H1 (cell line): ENCODE data around the gene MPEG1. TPM values are rescaled to one million over a fixed set of nuclear protein-coding genes. Genes with fewer than 3 reads are reported as not detected.
A peak's percentile ranks its signal among the peaks of the same experiment; 100 is the strongest.

Source experiments
- CTCF ChIA-PET: fragments of 300-600 bp; sonication (Branson Sonifier 250); formaldehyde crosslinking; loops from one replicate; lab custom pipeline; 2021; ENCODE audit not compliant: partially characterized antibody; lab: Charles Lee
- POLR2A ChIA-PET: fragments of 300-600 bp; sonication (Branson Sonifier 250); formaldehyde crosslinking; loops from one replicate; lab custom pipeline; 2021; ENCODE audit warnings: inconsistent platforms; ENCODE audit not compliant: partially characterized antibody; lab: Charles Lee
- DNase-seq, 2 experiments: peaks; one replicate each; pipeline versions ENCODE4 v3.0.0 to v3.0.0-alpha.2; 2010 to 2022; ENCODE audit warnings: low spot score in 2 of 2, low read depth in 1 of 2, mixed read lengths in 1 of 2
- FAIRE-seq: peaks from 2 replicates; lab custom pipeline; 2011; peaks lifted over from hg19 to GRCh38; lab: Jason Lieb, UNC
- H2AFZ ChIP-seq: 2 replicates; pipeline ENCODE4 v1.8.1; 2012; ENCODE audit warnings: low read length, inconsistent platforms
- H2AK5ac ChIP-seq: 2 replicates; pipeline ENCODE4 v1.6.1; 2013; ENCODE audit warnings: low read depth, low read length
- H2BK120ac ChIP-seq: replicated peaks from 2 replicates; pipeline ENCODE3; 2013; ENCODE audit warnings: low read depth, low read length, inconsistent platforms
- H2BK12ac ChIP-seq: 2 replicates; pipeline ENCODE4 v1.6.1; 2013; ENCODE audit warnings: low read depth, low read length
- H2BK15ac ChIP-seq: 2 replicates; pipeline ENCODE4 v1.6.1; 2013; ENCODE audit warnings: low read length
- H2BK20ac ChIP-seq: 2 replicates; pipeline ENCODE4 v1.6.1; 2013; ENCODE audit warnings: low read length
- H2BK5ac ChIP-seq: 2 replicates; pipeline ENCODE4 v1.6.1; 2013; ENCODE audit warnings: low read depth, low read length
- H3K14ac ChIP-seq: 2 replicates; pipeline ENCODE4 v1.6.1; 2013; ENCODE audit warnings: inconsistent platforms; ENCODE audit not compliant: insufficient read length
- H3K18ac ChIP-seq: 2 replicates; pipeline ENCODE4 v1.6.1; 2013; ENCODE audit warnings: low read length; ENCODE audit errors: extremely low read depth
- H3K23ac ChIP-seq: 2 replicates; pipeline ENCODE4 v1.6.1; 2013; ENCODE audit warnings: inconsistent platforms; ENCODE audit not compliant: insufficient read length
- H3K23me2 ChIP-seq: 2 replicates; pipeline ENCODE4 v1.6.1; 2013; ENCODE audit warnings: low read depth, low read length
- H3K27ac ChIP-seq: 2 replicates; pipeline ENCODE4 v1.6.1; 2011; ENCODE audit warnings: low read depth, low read length, inconsistent platforms
- H3K27me3 ChIP-seq, 4 experiments: replicated peaks in 1 of 4; 1 replicate in 1 of 4; 2 replicates in 3 of 4; pipeline versions ENCODE4 v1.6.1 to v1.8.1; 2011 to 2013; ENCODE audit warnings: low read length in 3 of 4, mild to moderate bottlenecking in 3 of 4, inconsistent platforms in 2 of 4, mixed read lengths in 2 of 4, moderate library complexity in 1 of 4; ENCODE audit not compliant: control insufficient read depth in 3 of 4, insufficient read depth in 3 of 4; ENCODE audit errors: extremely low read depth in 1 of 4
- H3K36me3 ChIP-seq, 4 experiments: 2 replicates each; pipeline versions ENCODE4 v1.6.1 to v1.8.1; 2011 to 2013; ENCODE audit warnings: mild to moderate bottlenecking in 4 of 4, low read length in 3 of 4, moderate library complexity in 2 of 4, control low read depth in 1 of 4, inconsistent platforms in 1 of 4; ENCODE audit not compliant: insufficient read depth in 4 of 4, control insufficient read depth in 2 of 4
- H3K4ac ChIP-seq: replicated peaks from 2 replicates; pipeline ENCODE3; 2013; ENCODE audit warnings: low read length, low read depth, mixed read lengths, inconsistent platforms; ENCODE audit not compliant: insufficient read length
- H3K4me1 ChIP-seq, 4 experiments: replicated peaks in 1 of 4; 1 replicate in 1 of 4; 2 replicates in 3 of 4; pipeline versions ENCODE4 v1.6.1 to v1.8.1; 2011 to 2013; ENCODE audit warnings: low read length in 3 of 4, inconsistent platforms in 2 of 4, mixed read lengths in 1 of 4; ENCODE audit not compliant: insufficient read depth in 4 of 4, control insufficient read depth in 3 of 4
- H3K4me2 ChIP-seq, 2 experiments: 2 replicates each; pipeline versions ENCODE4 v1.6.1 to v1.8.1; 2011 to 2013; ENCODE audit warnings: low read depth in 2 of 2, low read length in 2 of 2, control low read depth in 1 of 2, inconsistent platforms in 1 of 2, mild to moderate bottlenecking in 1 of 2; ENCODE audit not compliant: insufficient read depth in 1 of 2
- H3K4me3 ChIP-seq, 4 experiments: fragments of 200-600, 300-600 bp in 1 of 4; sonication (generic), shearing (Covaris generic), sonication (Bioruptor Twin) in 1 of 4; 2 replicates each; pipeline versions ENCODE4 v1.5.1 to v1.8.1; 2011 to 2016; ENCODE audit warnings: low read length in 4 of 4, low read depth in 3 of 4, control low read depth in 2 of 4, inconsistent platforms in 2 of 4, mild to moderate bottlenecking in 2 of 4, mixed read lengths in 1 of 4, moderate library complexity in 1 of 4; ENCODE audit not compliant: insufficient read depth in 2 of 4; ENCODE audit errors: extremely low read depth in 1 of 4
- H3K56ac ChIP-seq: replicated peaks from 2 replicates; pipeline ENCODE3; 2013; ENCODE audit warnings: low read depth, mild to moderate bottlenecking, mixed read lengths, low read length, inconsistent platforms; ENCODE audit not compliant: insufficient read length
- H3K79me1 ChIP-seq: 2 replicates; pipeline ENCODE4 v1.6.1; 2013; ENCODE audit warnings: low read depth, low read length, control low read depth
- H3K79me2 ChIP-seq, 2 experiments: 2 replicates each; pipeline versions ENCODE4 v1.6.1 to v1.8.1; 2012 to 2013; ENCODE audit warnings: low read length in 2 of 2, mild to moderate bottlenecking in 2 of 2, inconsistent platforms in 1 of 2; ENCODE audit not compliant: insufficient read depth in 2 of 2, control insufficient read depth in 1 of 2
- H3K9ac ChIP-seq, 4 experiments: replicated peaks in 1 of 4; 1 replicate in 1 of 4; 2 replicates in 3 of 4; pipeline versions ENCODE4 v1.6.1 to v1.8.1; 2011 to 2013; ENCODE audit warnings: low read depth in 3 of 4, low read length in 3 of 4, control low read depth in 2 of 4, mild to moderate bottlenecking in 2 of 4, moderate library complexity in 2 of 4, inconsistent platforms in 1 of 4; ENCODE audit errors: extremely low read depth in 1 of 4
- H3K9me3 ChIP-seq, 2 experiments: 2 replicates each; pipeline versions ENCODE4 v1.6.1 to v1.8.1; 2012 to 2013; ENCODE audit warnings: mild to moderate bottlenecking in 2 of 2, moderate library complexity in 2 of 2, control low read depth in 1 of 2, inconsistent platforms in 1 of 2, low read depth in 1 of 2, low read length in 1 of 2, mixed read lengths in 1 of 2; ENCODE audit not compliant: insufficient read depth in 2 of 2
- H4K20me1 ChIP-seq, 2 experiments: replicated peaks in 1 of 2; 2 replicates each; pipeline versions ENCODE3 to v1.8.1; 2011 to 2013; ENCODE audit warnings: inconsistent platforms in 2 of 2, low read length in 2 of 2, mild to moderate bottlenecking in 1 of 2; ENCODE audit not compliant: insufficient read depth in 2 of 2, control insufficient read depth in 1 of 2
- H4K5ac ChIP-seq: 2 replicates; pipeline ENCODE4 v1.6.1; 2013; ENCODE audit warnings: low read length, low read depth, mixed read lengths, inconsistent platforms; ENCODE audit not compliant: insufficient read length
- H4K8ac ChIP-seq: 2 replicates; pipeline ENCODE4 v1.8.0; 2013; ENCODE audit warnings: mild to moderate bottlenecking, moderate library complexity, low read length, inconsistent platforms; ENCODE audit not compliant: insufficient read depth; ENCODE audit errors: extremely low read depth
- H4K91ac ChIP-seq: replicated peaks from 2 replicates; pipeline ENCODE3; 2013; ENCODE audit warnings: low read length, mixed read lengths, inconsistent platforms; ENCODE audit not compliant: insufficient read length
- BRCA1 ChIP-seq: IDR thresholded peaks from 2 replicates; pipeline ENCODE4 v1.6.1; 2012; ENCODE audit warnings: low read depth, low read length, improper control_type of control experiment
- CHD1 ChIP-seq: IDR thresholded peaks from 2 replicates; pipeline ENCODE4 v1.6.1; 2012; ENCODE audit warnings: low read depth, low read length, improper control_type of control experiment
- CTCF ChIP-seq, 3 experiments: IDR thresholded peaks; 1 replicate in 2 of 3; 2 replicates in 1 of 3; pipeline versions ENCODE4 v1.5.1 to v1.6.1; 2011; ENCODE audit warnings: low read length in 3 of 3, mild to moderate bottlenecking in 3 of 3, inconsistent platforms in 2 of 3, low read depth in 1 of 3, moderate library complexity in 1 of 3; ENCODE audit not compliant: insufficient read depth in 1 of 3; ENCODE audit errors: control extremely low read depth in 1 of 3
- GTF2F1 ChIP-seq: IDR thresholded peaks from 2 replicates; pipeline ENCODE4 v1.6.1; 2012; ENCODE audit warnings: low read depth, low read length, improper control_type of control experiment, borderline replicate concordance
- HDAC6 ChIP-seq: IDR thresholded peaks from one replicate; pipeline ENCODE4 v1.7.1; 2012; ENCODE audit warnings: low read depth, mild to moderate bottlenecking, inconsistent platforms, low read length, moderate library complexity
- KDM1A ChIP-seq: fragments of 200-600, 300-600 bp; sonication (generic); IDR thresholded peaks from 2 replicates; pipeline ENCODE4 v1.7.1; 2016; ENCODE audit warnings: mild to moderate bottlenecking, low read length, borderline replicate concordance
- NRF1 ChIP-seq: IDR thresholded peaks from 2 replicates; pipeline ENCODE4 v1.6.1; 2011; ENCODE audit warnings: mild to moderate bottlenecking, low read depth, low read length, improper control_type of control experiment
- SUZ12 ChIP-seq: fragments of 200-600 bp; sonication (generic); IDR thresholded peaks from 2 replicates; pipeline ENCODE4 v1.6.1; 2012; ENCODE audit warnings: mild to moderate bottlenecking, inconsistent platforms, low read length, moderate library complexity, mixed read lengths
- TAF7 ChIP-seq: optimal IDR thresholded peaks from 2 replicates; pipeline ENCODE3; 2011; ENCODE audit warnings: low read depth, mild to moderate bottlenecking, inconsistent platforms, low read length, moderate library complexity, borderline replicate concordance
- whole genome bisulfite sequencing, 2 experiments: shearing (Covaris generic) in 1 of 2; methylation state at CpG; one replicate each; pipeline versions ENCODE4 v1.1.6 to v1.1.7; 2013 to 2015; ENCODE audit warnings: low lambda C conversion rate in 2 of 2, mixed read lengths in 2 of 2, inconsistent platforms in 1 of 2, low coverage in 1 of 2, missing lambda C conversion rate in 1 of 2; ENCODE audit not compliant: insufficient replicate concordance in 2 of 2, insufficient coverage in 1 of 2, insufficient read length in 1 of 2; ENCODE audit errors: extremely low coverage in 1 of 2, missing lambda C conversion rate in 1 of 2; 5-methylcytosine and 5-hydroxymethylcytosine counted together
- polyA plus RNA-seq, 7 experiments: library from polyadenylated mRNA; depleted of rRNA in 3 of 7; stranded (reverse) in 5 of 7; unstranded in 2 of 7; fragments of >200 nt in 5 of 7; fragments of 200-250 nt in 2 of 7; gene quantifications; 1 replicate in 5 of 7; 2 replicates in 1 of 7; 4 replicates in 1 of 7; pipeline versions ENCODE4 v1.2.1 to v1.2.3, GENCODE V29; 2011 to 2013; ENCODE audit warnings: missing spikeins in 2 of 7, mixed read lengths in 2 of 7
- total RNA-seq: library from RNA; stranded (reverse); fragmentation: NEBNext Ultra II Directional; extraction: Animal tissue kit (Norgen Biotek cat#: 25700); gene quantifications from 2 replicates; pipeline ENCODE4 v1.2.1, GENCODE V29; 2021

The MPEG1 gene
- total and polyA plus RNA-seq, 2 of the 8 experiments (the other 6 are each of a cell fraction or from before 2014, with no cell fraction given): not detected

DNA sequence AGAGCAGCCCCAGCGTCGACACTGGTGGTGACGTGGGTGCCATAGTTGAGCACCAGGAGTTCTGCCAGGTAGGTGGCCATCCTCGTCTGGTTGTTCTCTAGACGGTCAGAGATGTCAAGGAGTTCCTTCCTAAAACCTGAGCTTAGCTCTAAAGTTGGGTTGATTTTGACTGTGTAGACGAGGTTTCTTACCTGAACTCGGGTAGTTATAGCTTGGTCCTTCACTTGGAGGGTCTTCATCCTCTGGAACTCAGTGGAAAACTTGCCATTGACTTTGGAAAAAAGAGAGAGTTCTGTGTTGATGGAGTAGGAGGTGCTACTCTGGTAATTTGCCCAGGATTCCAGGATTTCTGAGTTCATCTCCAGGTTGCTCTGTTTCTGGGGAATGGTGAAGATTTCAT, 505 bp downstream of the MPEG1 start:
- CTCF ChIA-PET: interaction anchor here (1.4 to 3.1 kb wide), 2 partner anchors 11 to 217 kb away, joined by 4 to 10 read pairs; no protein-coding TSS in a partner anchor
- Histone ChIP-seq H3K79me1 (no peaks in the 10 kb centered on the region), H3K14ac (no peak overlapping the region), H2BK12ac (no peak overlapping the region), H2AFZ (no peak overlapping the region), H2BK5ac (no peak overlapping the region), H3K9ac (no peak overlapping the region), H3K79me2 (no peaks in the 10 kb centered on the region), H2BK20ac (no peak overlapping the region), H3K56ac (no peak overlapping the region), H3K4me1 (peaks cover 0 to 2% (median 0%) of the 10 kb centered on the region in 4 experiments; a peak in 1 of 7 replicates), H4K8ac (peak overlapping the region; percentile 35; the same call in 1 of the 2 replicates), H3K23me2 (no peaks in the 10 kb centered on the region), H2BK15ac (no peak overlapping the region), H4K20me1 (no peaks in the 10 kb centered on the region), H3K23ac (no peak overlapping the region), H4K5ac (no peak overlapping the region), H2AK5ac (no peak overlapping the region), H4K91ac (no peak overlapping the region), H3K27me3 (no peaks in the 10 kb centered on the region), H3K18ac (no peak overlapping the region), H3K4me2 (no peak overlapping the region), H3K9me3 (no peaks in the 10 kb centered on the region), H3K36me3 (no peaks in the 10 kb centered on the region), H3K4ac (no peak overlapping the region), H3K27ac (no peak overlapping the region), H2BK120ac (no peak overlapping the region), H3K4me3 (no peak overlapping the region)
- 88% methylated on average over 3 of the region's 7 CpGs; no CpG with 5 or more reads in 1 of the 2 experiments for WGBS, 2 experiments
- DNase-seq: no peak
- no peak for FAIRE-seq
- POLR2A ChIA-PET: no interaction called here
- no peak for TF ChIP-seq SUZ12
- TF ChIP-seq BRCA1: no peak
- TF ChIP-seq TAF7: no peak
- no peak for TF ChIP-seq HDAC6
- no peak for TF ChIP-seq KDM1A
- no peak for TF ChIP-seq NRF1
- no peak for TF ChIP-seq CHD1
- no peak for TF ChIP-seq GTF2F1
- no peak for TF ChIP-seq CTCF (IDR thresholded peaks at IDR 0.05; ENCODE audit: control extremely low read depth in 1 of 3, insufficient read depth in 1 of 3, low read depth in 1 of 3, low read length in 3 of 3)
